GM21381 (cell line): Measurements from ENCODE around the gene ACTC1.
"Not testable (repeated sequence)": the region's sequence is repeated elsewhere in the genome, so short reads cannot be mapped to it uniquely, and the experiment has no call there.

Experiments
- ATAC-seq: cut with Tn5 transposase; IDR thresholded peaks from one replicate; pipeline ENCODE4 v1.9.1; 2021; ENCODE audit warnings: mild to moderate bottlenecking, moderate library complexity; ENCODE audit not compliant: unreplicated experiment

The ACTC1 gene

DNA sequence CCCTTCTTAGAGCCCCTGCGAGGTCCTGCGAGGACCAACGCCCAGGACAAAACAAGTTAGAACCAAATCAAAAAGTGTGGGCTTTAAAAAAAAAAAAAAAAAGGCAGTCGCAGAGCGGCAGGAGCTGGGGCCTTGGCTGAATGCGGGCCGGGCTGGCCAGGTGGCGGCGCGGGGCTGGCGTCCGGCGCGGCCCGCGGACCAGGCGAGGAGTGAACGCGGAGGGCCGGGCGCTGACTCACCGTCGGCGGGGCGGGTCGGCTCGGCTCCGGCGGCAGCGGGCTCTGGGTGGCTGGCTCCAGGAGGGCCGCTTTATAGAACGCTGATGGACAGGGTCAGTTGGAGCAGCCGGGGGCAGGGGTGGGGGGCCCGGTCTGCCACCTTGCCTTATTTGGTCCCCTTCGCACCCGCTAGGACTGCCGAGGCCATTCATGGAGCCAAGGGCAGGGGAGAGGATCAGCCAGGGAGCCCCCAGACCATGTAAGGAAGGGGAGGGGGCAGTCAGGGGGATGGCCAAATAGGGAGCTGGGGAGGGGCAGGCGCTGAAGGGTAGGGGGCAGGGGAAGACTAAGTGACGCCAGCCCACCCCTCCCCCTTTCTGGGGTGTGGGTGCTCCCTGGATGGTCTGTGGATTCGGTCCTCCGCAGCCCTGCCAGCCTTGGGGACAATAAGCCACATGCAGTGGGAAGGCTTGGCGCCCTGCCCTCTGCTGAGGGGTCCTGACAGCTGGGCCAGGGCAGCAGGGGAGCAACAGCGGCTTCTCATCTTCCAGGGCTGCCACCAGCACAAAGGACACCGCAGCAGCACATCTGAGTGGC lies at the start of gene ACTC1:
ACTC1 (minus strand) TSS at position 283 of the 815 bp plus-strand sequence. CDS start 741 bp downstream, outside the sequence.
- ATAC-seq: no peak

- ATAC-seq: no peak
These were observed 45.9 kb upstream of the ACTC1 start for GRCh38 chr15:34841262-34841725.

- ATAC-seq: no peak
These were observed 42.9 kb upstream of the ACTC1 start for GRCh38 chr15:34838282-34838681.

DNA sequence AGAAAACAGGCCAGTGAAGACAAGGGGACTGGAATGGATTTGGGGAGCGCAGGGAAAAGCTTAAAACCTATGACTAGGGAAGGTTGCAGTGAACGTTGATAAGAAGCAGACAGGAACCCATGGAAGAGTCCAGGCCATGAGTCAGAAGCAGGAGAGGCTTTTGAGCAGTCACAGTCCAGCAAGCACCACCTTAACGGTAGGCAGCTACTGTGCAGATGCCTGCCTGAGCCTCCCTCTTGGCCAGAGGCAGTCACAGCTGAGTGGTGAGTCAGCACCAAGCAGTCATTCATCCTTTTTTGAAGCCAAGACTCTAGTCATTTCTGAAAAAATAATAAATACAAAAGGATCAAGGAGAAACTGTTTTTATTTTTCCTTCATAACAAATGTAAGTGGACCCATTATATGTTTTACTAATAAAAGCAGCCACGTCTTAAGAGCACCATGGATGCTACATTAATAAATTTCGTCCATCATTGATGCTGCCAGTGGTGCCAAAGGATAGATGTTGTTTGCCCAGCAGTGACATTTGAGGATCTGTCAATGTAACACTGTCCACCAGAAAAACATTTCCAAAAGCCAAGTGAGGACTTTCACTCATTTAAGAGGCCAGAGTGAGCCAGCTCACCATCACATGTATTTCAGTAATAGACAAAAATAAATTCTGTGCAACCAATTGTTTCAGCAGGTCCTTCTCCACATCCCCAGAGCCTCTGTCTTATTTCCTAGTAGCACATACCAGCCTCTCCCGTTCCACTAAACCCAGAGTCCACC lies 42.1 kb upstream of the ACTC1 start:
- no peak for ATAC-seq

GRCh38 chr15:34828145-34828911 lies 33.0 kb upstream of the ACTC1 start:
- ATAC-seq: no peak

DNA sequence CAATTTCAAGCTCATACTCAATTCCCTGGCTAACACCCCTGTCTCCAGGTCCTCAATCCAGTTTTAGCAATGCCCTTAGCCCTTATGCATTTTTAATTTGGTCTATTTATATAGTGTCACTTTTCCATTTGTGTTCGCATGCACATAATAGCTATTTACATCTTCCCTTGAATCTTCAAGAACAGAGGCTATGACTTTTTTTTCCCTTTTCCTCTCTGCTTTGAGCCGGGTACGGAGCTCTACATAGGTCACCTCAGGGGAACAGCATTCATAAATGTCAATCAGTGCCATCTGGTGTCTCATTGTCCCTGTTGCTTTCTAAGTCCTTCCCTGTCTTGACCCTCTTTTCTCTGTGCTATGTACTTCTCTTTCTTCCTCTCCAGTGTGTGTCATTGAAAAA lies 26.5 kb upstream of the ACTC1 start:
- no peak for ATAC-seq

DNA sequence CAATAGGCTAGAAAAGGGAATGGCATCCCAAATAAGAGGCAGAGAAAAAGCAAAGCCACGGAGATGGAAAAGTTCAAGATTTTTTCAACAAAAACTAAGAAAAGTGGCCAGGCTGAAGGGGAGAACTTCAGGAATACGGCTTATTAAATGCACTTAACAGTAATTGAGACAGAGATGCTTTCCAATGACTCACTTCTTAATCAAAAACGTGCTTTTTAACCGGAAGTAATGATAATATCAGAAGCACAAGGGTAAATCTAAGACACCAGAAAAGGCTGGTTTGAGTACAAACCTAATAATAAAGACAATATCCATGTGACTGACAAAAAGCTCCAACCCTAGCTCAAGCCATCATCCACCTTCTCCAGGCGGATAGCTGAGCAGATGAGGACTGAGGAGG lies 24.8 kb upstream of the ACTC1 start:
- no peak for ATAC-seq

DNA sequence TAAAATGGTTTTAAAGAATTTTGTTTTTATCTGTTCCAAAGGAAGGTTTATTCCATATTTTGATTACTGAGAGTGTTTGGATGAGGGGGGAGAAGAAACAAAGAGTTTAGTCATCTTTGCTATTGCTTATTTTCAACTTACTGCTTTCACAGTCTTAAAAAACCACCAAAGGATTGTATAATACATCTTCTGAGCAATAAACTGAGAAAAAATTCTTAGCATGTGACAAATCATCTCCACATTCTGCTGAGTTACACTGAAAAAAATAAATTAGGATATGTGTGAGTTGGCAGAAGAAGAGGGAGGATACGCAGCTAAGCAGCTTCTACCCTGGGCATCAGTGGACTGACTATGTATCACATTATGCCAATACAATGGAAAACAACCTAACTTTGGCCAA lies 23.2 kb upstream of the ACTC1 start:
- ATAC-seq: no peak

DNA sequence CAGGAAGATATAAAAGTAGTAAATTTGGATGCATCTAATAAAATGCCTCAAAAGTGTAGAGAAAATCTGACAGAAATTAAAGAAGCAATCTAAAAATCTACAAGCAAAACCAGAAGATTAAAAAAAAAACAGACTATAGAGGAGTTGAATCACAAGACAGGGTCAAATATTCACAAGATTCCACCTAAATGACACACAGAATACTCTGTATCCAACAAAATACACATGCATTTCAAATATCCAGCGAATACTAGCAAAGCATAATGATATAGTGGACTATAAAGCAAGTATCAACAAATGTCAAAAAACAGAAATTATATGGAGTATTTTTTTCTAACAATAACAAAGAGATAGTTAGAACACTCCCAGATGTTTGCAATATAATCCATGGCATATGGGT lies 20.5 kb upstream of the ACTC1 start:
- ATAC-seq: no peak

- no peak for ATAC-seq
These were observed 18.3 kb upstream of the ACTC1 start for GRCh38 chr15:34813446-34814190.

DNA sequence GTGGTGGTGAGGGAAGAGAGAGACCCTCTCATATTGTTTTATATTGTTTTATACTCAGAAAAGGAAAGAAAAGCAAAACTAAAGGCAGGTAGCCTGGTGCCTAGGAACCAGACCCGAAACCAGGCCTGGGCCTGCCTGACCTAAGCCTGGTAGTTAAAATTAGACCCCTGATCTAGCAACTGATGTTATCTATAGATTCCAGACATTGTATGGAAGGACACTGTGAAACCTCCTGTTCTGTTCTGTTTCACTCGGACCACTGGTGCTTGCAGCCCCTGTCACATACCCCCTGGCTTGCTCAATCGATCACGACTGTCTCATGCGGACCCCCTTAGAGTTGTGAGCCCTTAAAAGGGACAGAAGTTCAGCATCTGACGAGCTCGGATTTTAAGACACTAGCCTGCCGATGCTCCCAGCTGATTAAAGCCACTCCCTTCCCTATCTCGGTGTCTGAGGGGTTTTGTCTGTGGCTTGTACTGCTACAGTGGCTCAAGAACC lies 17.6 kb upstream of the ACTC1 start:
- ATAC-seq: not testable (repeated sequence)

GRCh38 chr15:34812369-34812768 lies 17.0 kb upstream of the ACTC1 start:
- ATAC-seq: no peak

- no peak for ATAC-seq
These were observed 15.2 kb upstream of the ACTC1 start for GRCh38 chr15:34810443-34811129.

- no peak for ATAC-seq
These were observed 13.8 kb upstream of the ACTC1 start for GRCh38 chr15:34809186-34809585.

DNA sequence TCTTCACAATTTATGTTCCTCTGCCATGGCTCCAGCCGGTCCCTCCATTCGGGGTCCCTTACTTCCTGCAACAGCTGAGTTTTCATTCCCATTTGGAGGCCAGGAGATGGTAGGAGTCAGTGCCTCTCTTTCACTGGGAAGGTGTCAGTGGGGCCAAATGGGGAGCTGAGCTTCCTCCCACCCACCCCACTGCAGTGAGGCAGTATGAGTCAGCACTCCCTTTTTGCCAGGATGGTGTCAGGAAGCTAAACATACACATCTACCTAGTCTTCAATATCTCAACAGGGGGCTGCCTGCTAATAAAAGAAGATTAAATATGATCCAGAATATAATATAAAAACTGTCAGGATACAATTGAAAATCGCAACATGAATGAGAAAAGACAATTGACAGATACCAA lies 12.7 kb upstream of the ACTC1 start:
- ATAC-seq: no peak

- not testable (repeated sequence) for ATAC-seq
These were observed 11.9 kb upstream of the ACTC1 start for GRCh38 chr15:34807241-34807640.

GRCh38 chr15:34804776-34805175 lies 9.4 kb upstream of the ACTC1 start:
- no peak for ATAC-seq

- ATAC-seq: no peak
These were observed 8.8 kb upstream of the ACTC1 start for GRCh38 chr15:34804113-34804512.

GRCh38 chr15:34802803-34803750 lies 7.7 kb upstream of the ACTC1 start:
- ATAC-seq: no peak
